HG03521 (cell line): ENCODE results near the gene MMAA.
"Not testable (repeated sequence)": the region's sequence is repeated elsewhere in the genome, so short reads cannot be mapped to it uniquely, and the experiment has no call there.

Experiments
- ATAC-seq: cut with Tn5 transposase; IDR thresholded peaks from one replicate; pipeline ENCODE4 v1.9.1; 2021; ENCODE audit warnings: mild to moderate bottlenecking, moderate library complexity; ENCODE audit not compliant: unreplicated experiment

Gene MMAA

GRCh38 chr4:145618932-145619638 lies at the start of gene MMAA:
TSS of gene MMAA (plus strand) at chr4:145619385. CDS start at chr4:145639140, 19,755 bp downstream.
- peak; percentile 95 for ATAC-seq

- not testable (repeated sequence) for ATAC-seq
Measured at GRCh38 chr4:145574546-145574945, 44.6 kb upstream of the MMAA start.

- ATAC-seq = no peak
Measured at GRCh38 chr4:145580906-145581305, 38.3 kb upstream of the MMAA start.

GRCh38 chr4:145583191-145584055 lies 35.8 kb upstream of the MMAA start:
- ATAC-seq = no peak

GRCh38 chr4:145587088-145587754 lies 32.0 kb upstream of the MMAA start:
- no peak for ATAC-seq

GRCh38 chr4:145589381-145589780 lies 29.8 kb upstream of the MMAA start:
- ATAC-seq = not testable (repeated sequence)

- no peak for ATAC-seq
Measured at GRCh38 chr4:145589916-145590702, 29.1 kb upstream of the MMAA start.

GRCh38 chr4:145602129-145602760 lies 16.9 kb upstream of the MMAA start:
- no peak for ATAC-seq

- no peak for ATAC-seq
Measured at GRCh38 chr4:145605941-145606340, 13.2 kb upstream of the MMAA start.

- ATAC-seq = no peak
Measured at GRCh38 chr4:145609481-145610427, 9.4 kb upstream of the MMAA start.

GRCh38 chr4:145613566-145614232 lies 5.5 kb upstream of the MMAA start:
- no peak for ATAC-seq

- ATAC-seq = no peak
Measured at GRCh38 chr4:145614233-145614610, 5.0 kb upstream of the MMAA start.

GRCh38 chr4:145618210-145618931 lies 814 bp upstream of the MMAA start:
- ATAC-seq = no peak

GRCh38 chr4:145619639-145619996 lies 433 bp downstream of the MMAA start:
- ATAC-seq = peak; percentile 44

GRCh38 chr4:145622067-145622466 lies 2.9 kb downstream of the MMAA start:
- not testable (repeated sequence) for ATAC-seq

GRCh38 chr4:145623831-145624230 lies 4.6 kb downstream of the MMAA start:
- ATAC-seq = no peak

- ATAC-seq = no peak
Measured at GRCh38 chr4:145625677-145626622, 6.8 kb downstream of the MMAA start.
